Ishikawa (cell line): ENCODE measurements around the gene ACAD11.
A peak's percentile ranks its signal among the peaks of the same experiment; 100 is the strongest.

Experiments
- CEBPB ChIP-seq: IDR thresholded peaks from 2 replicates; pipeline ENCODE4 v1.6.1; 2012
- CREB1 ChIP-seq: IDR thresholded peaks from 2 replicates; pipeline ENCODE4 v1.6.1; 2012; ENCODE audit warnings: low read depth
- EP300 ChIP-seq: IDR thresholded peaks from 2 replicates; pipeline ENCODE4 v1.6.1; 2012; ENCODE audit warnings: borderline replicate concordance
- FOXM1 ChIP-seq: IDR thresholded peaks from 2 replicates; pipeline ENCODE4 v1.6.1; 2012; ENCODE audit warnings: low read depth, borderline replicate concordance
- MAX ChIP-seq: IDR thresholded peaks from 2 replicates; pipeline ENCODE4 v1.6.1; 2012
- NFIC ChIP-seq: IDR thresholded peaks from 2 replicates; pipeline ENCODE4 v1.6.1; 2012
- REST ChIP-seq: IDR thresholded peaks from 2 replicates; pipeline ENCODE4 v1.6.1; 2012; ENCODE audit warnings: low read depth, mild to moderate bottlenecking
- USF1 ChIP-seq: IDR thresholded peaks from 2 replicates; pipeline ENCODE4 v1.6.1; 2012
- YY1 ChIP-seq: IDR thresholded peaks from 2 replicates; pipeline ENCODE4 v1.6.1; 2012; ENCODE audit warnings: low read depth
- ZBTB7A ChIP-seq: IDR thresholded peaks from 2 replicates; pipeline ENCODE4 v1.6.1; 2012; ENCODE audit warnings: low read depth

- TF ChIP-seq CEBPB (no peak), NFIC (no peak; the same call in none of the 2 replicates), USF1 (0 out of 2 replicates have a peak, but pooled peaks have one; percentile 1), EP300 (no peak), MAX (no peak), REST (no peak), YY1 (peak; percentile 61; the same call in 1 of the 2 replicates), CREB1 (no peak), ZBTB7A (no peak), FOXM1 (no peak)
Measured at GRCh38 chr3:132660052-132660810, 622 bp upstream of the ACAD11 start, which contains the start of gene UBA5.
